AG04449 (cell line): Measurements from ENCODE around the gene ZIC3.

ENCODE experiments used
- CTCF ChIA-PET: fragments of 350-600 bp; formaldehyde crosslinking; extraction: SDS; loops from one replicate; lab custom pipeline; 2021; ENCODE audit warnings: antibody characterized with exemption; lab: Yijun Ruan, JAX
- POLR2A ChIA-PET: fragments of 400-600, 350-600 bp; formaldehyde crosslinking; extraction: SDS; loops from one replicate; lab custom pipeline; 2020; ENCODE audit warnings: antibody characterized with exemption, inconsistent platforms; lab: Yijun Ruan, JAX
- DNase-seq: peaks from one replicate; pipeline ENCODE4 v3.0.0-alpha.2; 2010; ENCODE audit warnings: low read depth, low spot score
- H3K4me3 ChIP-seq: 2 replicates; pipeline ENCODE4 v1.5.1; 2011; ENCODE audit warnings: low read depth, mild to moderate bottlenecking, control low read depth, low read length
- TF ChIP-seq, protein P1 (sequence below): IDR thresholded peaks from one replicate; pipeline ENCODE4 v1.5.1; 2011; ENCODE audit warnings: mild to moderate bottlenecking, moderate library complexity, low read length, control low read depth, inconsistent platforms; ENCODE audit not compliant: insufficient read depth; ENCODE audit errors: missing control alignments

Gene ZIC3

DNA sequence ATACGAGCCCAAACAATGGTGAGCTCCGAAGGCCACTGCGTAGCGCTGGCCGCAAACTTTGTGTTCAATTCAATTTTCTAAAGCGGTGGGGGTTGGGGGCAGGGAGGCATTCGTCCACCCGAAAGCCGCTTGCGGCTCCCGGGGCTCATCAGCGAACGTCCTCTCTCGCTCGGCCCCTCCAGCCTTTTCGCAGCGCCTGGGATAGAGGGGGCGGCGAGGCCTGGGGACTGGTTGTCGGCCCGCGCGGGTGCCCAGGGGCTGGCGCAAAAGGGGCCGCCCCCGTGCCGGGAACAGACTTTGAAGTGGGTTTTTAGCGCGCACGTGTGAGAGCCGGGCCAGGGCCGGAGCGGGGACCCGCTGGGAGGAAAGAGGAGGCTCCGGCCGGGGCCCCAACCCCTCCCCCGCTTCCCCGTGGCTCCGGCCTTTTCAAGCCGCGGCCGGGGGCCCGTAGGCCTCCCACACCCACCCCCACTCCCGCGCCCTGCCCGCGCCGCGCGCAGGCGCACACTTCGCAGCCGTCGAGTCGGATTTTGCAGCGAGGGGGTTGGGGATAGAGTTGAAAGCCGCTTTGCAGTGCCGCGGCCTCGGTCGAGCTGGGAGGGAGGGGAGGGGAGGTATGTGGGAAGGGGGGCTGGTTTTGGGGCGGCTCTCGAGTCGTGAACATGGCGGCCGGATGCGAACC, 8.3 kb downstream of the ZIC3 start:
- TF ChIP-seq, protein P1, sequence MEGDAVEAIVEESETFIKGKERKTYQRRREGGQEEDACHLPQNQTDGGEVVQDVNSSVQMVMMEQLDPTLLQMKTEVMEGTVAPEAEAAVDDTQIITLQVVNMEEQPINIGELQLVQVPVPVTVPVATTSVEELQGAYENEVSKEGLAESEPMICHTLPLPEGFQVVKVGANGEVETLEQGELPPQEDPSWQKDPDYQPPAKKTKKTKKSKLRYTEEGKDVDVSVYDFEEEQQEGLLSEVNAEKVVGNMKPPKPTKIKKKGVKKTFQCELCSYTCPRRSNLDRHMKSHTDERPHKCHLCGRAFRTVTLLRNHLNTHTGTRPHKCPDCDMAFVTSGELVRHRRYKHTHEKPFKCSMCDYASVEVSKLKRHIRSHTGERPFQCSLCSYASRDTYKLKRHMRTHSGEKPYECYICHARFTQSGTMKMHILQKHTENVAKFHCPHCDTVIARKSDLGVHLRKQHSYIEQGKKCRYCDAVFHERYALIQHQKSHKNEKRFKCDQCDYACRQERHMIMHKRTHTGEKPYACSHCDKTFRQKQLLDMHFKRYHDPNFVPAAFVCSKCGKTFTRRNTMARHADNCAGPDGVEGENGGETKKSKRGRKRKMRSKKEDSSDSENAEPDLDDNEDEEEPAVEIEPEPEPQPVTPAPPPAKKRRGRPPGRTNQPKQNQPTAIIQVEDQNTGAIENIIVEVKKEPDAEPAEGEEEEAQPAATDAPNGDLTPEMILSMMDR: no peak
- no peak overlapping the region for H3K4me3 ChIP-seq
- POLR2A ChIA-PET: no interaction called here
- no peak for DNase-seq
- CTCF ChIA-PET: no interaction called here

DNA sequence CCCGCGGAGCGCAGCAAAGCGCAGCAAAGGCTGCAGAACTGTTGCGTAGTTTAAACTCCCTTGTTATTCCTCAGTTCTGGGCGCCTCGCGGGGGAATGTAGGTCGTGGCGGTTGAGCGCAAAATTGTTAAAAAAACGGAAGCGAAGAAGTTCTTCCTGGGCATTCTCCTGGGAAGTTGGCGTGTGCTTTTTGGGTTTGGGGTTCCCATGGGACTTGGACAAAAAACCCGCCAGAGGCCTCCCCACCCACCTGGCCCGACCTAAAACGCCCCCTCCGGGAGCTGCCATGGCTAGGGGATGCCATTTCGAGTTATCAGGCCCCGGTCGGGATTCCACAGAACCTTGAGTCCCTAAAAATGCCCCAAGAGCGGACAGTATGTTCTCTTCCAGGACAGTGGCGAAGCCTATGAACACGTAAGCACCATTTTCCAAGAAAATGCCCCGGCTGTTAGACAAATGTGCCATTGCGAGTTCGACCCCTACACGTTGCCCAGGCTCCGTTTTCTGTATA, 8.9 kb downstream of the ZIC3 start:
- POLR2A ChIA-PET: no interaction called here
- CTCF ChIA-PET: no interaction called here
- TF ChIP-seq, protein P1: no peak
- DNase-seq: no peak
- H3K4me3 ChIP-seq: no peak overlapping the region

DNA sequence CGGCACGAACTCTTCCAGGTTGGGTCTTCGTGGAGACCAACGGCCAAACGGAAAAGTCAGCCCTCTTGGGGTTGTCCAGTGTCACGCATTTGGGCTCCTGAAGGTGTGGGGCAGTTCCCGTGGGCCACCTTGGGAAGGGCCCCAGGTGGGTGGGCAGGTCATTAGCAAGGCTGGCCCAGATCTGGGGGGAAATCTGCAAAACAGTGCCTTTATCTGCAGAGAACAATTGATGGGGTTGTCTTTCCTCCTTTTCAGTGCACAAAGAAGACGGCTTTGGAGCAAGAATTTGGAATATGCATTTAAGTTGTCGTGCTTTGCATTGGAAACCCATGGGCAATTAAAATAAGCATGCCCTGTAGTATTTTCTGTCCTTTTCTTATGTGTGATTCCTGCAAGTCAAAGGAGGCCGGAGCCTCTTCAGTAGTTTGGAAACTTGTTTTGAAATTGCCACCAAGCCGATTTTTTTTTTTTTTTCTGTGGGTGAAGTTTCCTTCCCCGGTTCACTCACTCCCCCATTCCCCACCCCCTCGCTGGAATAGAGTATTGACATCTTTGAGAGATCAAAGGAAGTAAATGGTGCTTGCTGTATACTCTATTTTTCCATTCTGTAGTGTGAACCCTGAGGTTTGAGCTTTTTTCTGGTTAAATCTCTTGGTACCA, 9.8 kb downstream of the ZIC3 start:
- TF ChIP-seq, protein P1: no peak
- ChIA-PET POLR2A (no interaction called here), CTCF (no interaction called here)
- no peak for DNase-seq
- H3K4me3 ChIP-seq: no peak overlapping the region

DNA sequence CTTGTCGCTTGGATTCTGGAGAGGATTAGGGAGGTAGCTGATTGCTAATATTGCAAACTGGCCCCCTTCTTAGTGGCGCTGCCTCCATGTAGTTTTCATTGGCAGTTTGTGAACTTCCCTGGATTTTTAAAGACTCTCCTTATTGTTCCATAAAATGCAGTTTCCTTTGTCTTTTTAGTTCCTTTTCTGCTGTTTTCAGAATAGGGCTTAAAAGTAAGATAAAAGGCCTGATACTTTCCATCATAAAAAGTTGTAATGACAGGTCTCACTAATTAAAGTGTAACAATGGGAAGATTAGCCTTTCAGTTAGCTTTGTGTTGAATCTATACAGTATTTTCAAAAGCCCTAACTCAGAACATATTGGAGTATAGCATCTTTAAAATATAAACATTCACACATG, 21.2 kb downstream of the ZIC3 start:
- DNase-seq: no peak

DNA sequence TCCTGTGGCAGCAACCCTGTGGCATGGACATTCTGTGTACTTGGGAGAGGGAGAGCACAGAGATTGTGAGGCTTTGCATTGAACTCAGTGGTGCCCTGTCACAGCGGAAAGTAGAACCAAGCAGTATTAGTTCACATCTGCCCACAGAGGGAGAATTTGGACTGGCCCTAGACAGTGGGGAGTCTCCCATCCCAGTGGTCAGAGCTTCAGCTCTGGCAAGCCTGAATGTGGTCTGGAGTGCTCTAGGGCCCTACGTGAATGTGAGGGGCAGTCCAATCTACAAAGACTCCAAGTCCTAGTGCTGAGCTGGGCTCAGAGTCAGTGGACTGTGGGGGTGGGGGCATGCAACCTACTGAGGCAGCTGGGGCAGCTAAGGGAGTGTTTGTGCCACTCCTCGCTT, 34.8 kb downstream of the ZIC3 start:
- POLR2A ChIA-PET: no interaction called here
- H3K4me3 ChIP-seq: no peak overlapping the region
- CTCF ChIA-PET: no interaction called here
- TF ChIP-seq, protein P1: no peak
- no peak for DNase-seq

More for the DNA sequence above, 21.2 kb downstream of the ZIC3 start:
- TF ChIP-seq, protein P1: no peak
- H3K4me3 ChIP-seq: no peak overlapping the region
- POLR2A ChIA-PET: no interaction called here
- CTCF ChIA-PET: no interaction called here
